ENCODE results near the gene MAGOH.
A peak's percentile ranks its signal among the peaks of the same experiment; 100 is the strongest.
"Not testable (repeated sequence)": the region's sequence is repeated elsewhere in the genome, so short reads cannot be mapped to it uniquely, and the experiment has no call there.

The MAGOH gene

GRCh38 chr1:53220171-53220961 lies 18.0 kb downstream of the MAGOH start, which contains the start of gene CZIB:
Gene CZIB (minus strand): TSS chr1:53220634. CDS start chr1:53220575, 59 bp downstream.
- peak; percentile 86 to 88 for DNase-seq (ENCODE audit: low read depth in 2 of 2)

- no peak for DNase-seq (ENCODE audit: low read depth in 2 of 2)
Observed at GRCh38 chr1:53219711-53220110, 18.6 kb downstream of the MAGOH start.

- DNase-seq (ENCODE audit: low read depth in 2 of 2) = no peak
Observed at GRCh38 chr1:53218201-53218600, 20.1 kb downstream of the MAGOH start.

GRCh38 chr1:53214376-53214940 lies 23.9 kb downstream of the MAGOH start:
- no peak for DNase-seq (ENCODE audit: low read depth in 2 of 2)

- DNase-seq (ENCODE audit: low read depth in 2 of 2) = no peak
Observed at GRCh38 chr1:53210954-53211353, 27.4 kb downstream of the MAGOH start.

- DNase-seq (ENCODE audit: low read depth in 2 of 2) = no peak
Observed at GRCh38 chr1:53210352-53210751, 28.0 kb downstream of the MAGOH start.

- DNase-seq (ENCODE audit: low read depth in 2 of 2) = no peak
Observed at GRCh38 chr1:53207726-53208125, 30.6 kb downstream of the MAGOH start.

GRCh38 chr1:53206735-53207379 lies 31.5 kb downstream of the MAGOH start:
- DNase-seq (ENCODE audit: low read depth in 2 of 2) = no peak

- not testable (repeated sequence) for DNase-seq (ENCODE audit: low read depth in 2 of 2)
Observed at GRCh38 chr1:53206083-53206685, 32.1 kb downstream of the MAGOH start.

GRCh38 chr1:53205496-53205895 lies 32.8 kb downstream of the MAGOH start:
- not testable (repeated sequence) for DNase-seq (ENCODE audit: low read depth in 2 of 2)

- no peak for DNase-seq (ENCODE audit: low read depth in 2 of 2)
Observed at GRCh38 chr1:53203466-53203865, 34.9 kb downstream of the MAGOH start.

- no peak for DNase-seq (ENCODE audit: low read depth in 2 of 2)
Observed at GRCh38 chr1:53198241-53198651, 40.1 kb downstream of the MAGOH start.

- no peak for DNase-seq (ENCODE audit: low read depth in 2 of 2)
Observed at GRCh38 chr1:53197291-53198200, 40.8 kb downstream of the MAGOH start.

- peak; percentile 76 to 80 for DNase-seq (ENCODE audit: low read depth in 2 of 2)
Observed at GRCh38 chr1:53196485-53197290, 41.6 kb downstream of the MAGOH start, which contains the start of gene CPT2. Gene CPT2 (plus strand): TSS chr1:53196824. CDS start chr1:53196944, 120 bp downstream.

- DNase-seq (ENCODE audit: low read depth in 2 of 2) = no peak
Observed at GRCh38 chr1:53196017-53196484, 42.3 kb downstream of the MAGOH start.

- DNase-seq (ENCODE audit: low read depth in 2 of 2) = no peak
Observed at GRCh38 chr1:53195246-53196016, 42.9 kb downstream of the MAGOH start.

- DNase-seq (ENCODE audit: low read depth in 2 of 2) = no peak
Observed at GRCh38 chr1:53190210-53190611, 48.1 kb downstream of the MAGOH start.

GRCh38 chr1:53189061-53189460 lies 49.3 kb downstream of the MAGOH start:
- DNase-seq (ENCODE audit: low read depth in 2 of 2) = no peak

GRCh38 chr1:53188099-53188498 lies 50.2 kb downstream of the MAGOH start:
- no peak for DNase-seq (ENCODE audit: low read depth in 2 of 2)

All from stimulated activated CD8-positive, alpha-beta memory T cell treated with anti-CD3 and anti-CD28 coated beads, Interleukin-15, amount 100 ng/mL, for 4 hours (primary cell).